Measurements from ENCODE around the gene MYBPC3.
"Not testable (repeated sequence)": the region's sequence is repeated elsewhere in the genome, so short reads cannot be mapped to it uniquely, and the experiment has no call there.

MYBPC3 gene

GRCh38 chr11:47336595-47336994, 15.9 kb downstream of the MYBPC3 start:
- H3K4me3 ChIP-seq (ENCODE audit: low read depth, low read length), result no peak overlapping the region
- in situ Hi-C loops (cut with HindIII; ENCODE audit: low sequenced_read_pairs), result no loop called here
- no peak for DNase-seq (ENCODE audit: low read depth)
- no peak for TF ChIP-seq CTCF (IDR thresholded peaks at IDR 0.05; ENCODE audit: low read depth, low read length, missing control alignments)

GRCh38 chr11:47335733-47336132, 16.8 kb downstream of the MYBPC3 start:
- H3K4me3 ChIP-seq (ENCODE audit: low read depth, low read length), result no peak overlapping the region
- in situ Hi-C loops (cut with HindIII; ENCODE audit: low sequenced_read_pairs), result no loop called here
- TF ChIP-seq CTCF (IDR thresholded peaks at IDR 0.05; ENCODE audit: low read depth, low read length, missing control alignments), result no peak
- DNase-seq (ENCODE audit: low read depth), result no peak

- in situ Hi-C loops (cut with HindIII; ENCODE audit: low sequenced_read_pairs), result loop anchor here (5.0 kb wide), 1 partner anchor 153 kb away; no protein-coding TSS in a partner anchor
- not testable (repeated sequence) for DNase-seq (ENCODE audit: low read depth)
Observed at GRCh38 chr11:47334699-47335411, 17.6 kb downstream of the MYBPC3 start.

GRCh38 chr11:47333886-47334443, 18.5 kb downstream of the MYBPC3 start:
- H3K4me3 ChIP-seq (ENCODE audit: low read depth, low read length), result no peak overlapping the region
- no peak for TF ChIP-seq CTCF (IDR thresholded peaks at IDR 0.05; ENCODE audit: low read depth, low read length, missing control alignments)
- in situ Hi-C loops (cut with HindIII; ENCODE audit: low sequenced_read_pairs), result loop anchor here (5.0 kb wide), 1 partner anchor 152 kb away; no protein-coding TSS in a partner anchor
- no peak for DNase-seq (ENCODE audit: low read depth)

More at GRCh38 chr11:47334699-47335411, 17.6 kb downstream of the MYBPC3 start:
- H3K4me3 ChIP-seq (ENCODE audit: low read depth, low read length), result not testable (repeated sequence)

GRCh38 chr11:47333526-47333845, 19.0 kb downstream of the MYBPC3 start:
- no peak overlapping the region for H3K4me3 ChIP-seq (ENCODE audit: low read depth, low read length)
- no peak for DNase-seq (ENCODE audit: low read depth)
- in situ Hi-C loops (cut with HindIII; ENCODE audit: low sequenced_read_pairs), result loop anchor here (5.0 kb wide), 1 partner anchor 151 kb away; no protein-coding TSS in a partner anchor
- TF ChIP-seq CTCF (IDR thresholded peaks at IDR 0.05; ENCODE audit: low read depth, low read length, missing control alignments), result no peak

- no peak for TF ChIP-seq CTCF (IDR thresholded peaks at IDR 0.05; ENCODE audit: low read depth, low read length, missing control alignments)
- in situ Hi-C loops (cut with HindIII; ENCODE audit: low sequenced_read_pairs), result loop anchor here (5.0 kb wide), 1 partner anchor 151 kb away; no protein-coding TSS in a partner anchor
Observed at GRCh38 chr11:47332791-47333525, 19.5 kb downstream of the MYBPC3 start.

More at GRCh38 chr11:47332791-47333525, 19.5 kb downstream of the MYBPC3 start:
- no peak for DNase-seq (ENCODE audit: low read depth)
- no peak overlapping the region for H3K4me3 ChIP-seq (ENCODE audit: low read depth, low read length)
